Glutamatergic neuron (in vitro differentiated cells): Measurements from ENCODE around the gene KIRREL3. TPM values are rescaled to one million over a fixed set of nuclear protein-coding genes. Genes with fewer than 3 reads are reported as not detected.

Experiments
- DNase-seq: peaks from one replicate; pipeline ENCODE4 v3.0.0; 2022
- H3K27ac Mint-ChIP-seq: one replicate; pipeline ENCODE4 v1.8.0; 2020; ENCODE audit warnings: mild to moderate bottlenecking, mixed read lengths, inconsistent platforms; ENCODE audit not compliant: unreplicated experiment
- H3K27me3 Mint-ChIP-seq: one replicate; pipeline ENCODE4 v1.8.0; 2020; ENCODE audit warnings: mild to moderate bottlenecking, moderate library complexity, mixed read lengths, inconsistent platforms; ENCODE audit not compliant: unreplicated experiment
- H3K36me3 Mint-ChIP-seq: one replicate; pipeline ENCODE4 v1.8.0; 2020; ENCODE audit warnings: mild to moderate bottlenecking, mixed read lengths, inconsistent platforms; ENCODE audit not compliant: unreplicated experiment
- H3K4me1 Mint-ChIP-seq: one replicate; pipeline ENCODE4 v1.8.0; 2020; ENCODE audit warnings: mild to moderate bottlenecking, low read depth, mixed read lengths, inconsistent platforms; ENCODE audit not compliant: unreplicated experiment
- H3K4me3 Mint-ChIP-seq: one replicate; pipeline ENCODE4 v1.8.0; 2020; ENCODE audit warnings: mild to moderate bottlenecking, mixed read lengths, inconsistent platforms; ENCODE audit not compliant: unreplicated experiment
- H3K9me3 Mint-ChIP-seq: one replicate; pipeline ENCODE4 v1.8.0; 2020; ENCODE audit warnings: mild to moderate bottlenecking, moderate library complexity, mixed read lengths, inconsistent platforms; ENCODE audit not compliant: unreplicated experiment
- CTCF ChIP-seq: fragments of 200-600 bp; sonication (generic); IDR thresholded peaks from one replicate; pipeline ENCODE4 v1.5.0; 2021; ENCODE audit not compliant: partially characterized antibody, unreplicated experiment
- total RNA-seq: library from RNA; stranded (reverse); fragmentation: NEBNext Ultra II Directional; extraction: Animal tissue kit (Norgen Biotek cat#: 25700); gene quantifications from one replicate; pipeline ENCODE4 v1.2.1, GENCODE V29; 2021; ENCODE audit not compliant: unreplicated experiment

Gene KIRREL3
- total RNA-seq, 1 donor from 2014 or later: 25.3 TPM

GRCh38 chr11:126591966-126592489, 408.5 kb downstream of the KIRREL3 start:
- peaks cover 10% of the 10 kb centered on the region for H3K4me1 Mint-ChIP-seq
- H3K4me3 Mint-ChIP-seq: no peak overlapping the region
- H3K36me3 Mint-ChIP-seq: no peaks in the 10 kb centered on the region
- H3K9me3 Mint-ChIP-seq: peaks cover 7% of the 10 kb centered on the region
- DNase-seq: no peak
- no peak overlapping the region for H3K27ac Mint-ChIP-seq
- peaks cover 9% of the 10 kb centered on the region for H3K27me3 Mint-ChIP-seq
- TF ChIP-seq CTCF: no peak

GRCh38 chr11:126589492-126589803, 411.1 kb downstream of the KIRREL3 start:
- no peak for DNase-seq
- no peak for TF ChIP-seq CTCF
- Mint-ChIP-seq H3K27me3 (peaks cover 8% of the 10 kb centered on the region), H3K9me3 (peaks cover 5% of the 10 kb centered on the region), H3K4me3 (no peak overlapping the region), H3K4me1 (peaks cover 11% of the 10 kb centered on the region), H3K36me3 (no peaks in the 10 kb centered on the region), H3K27ac (no peak overlapping the region)

GRCh38 chr11:126588630-126589491, 411.7 kb downstream of the KIRREL3 start:
- no peaks in the 10 kb centered on the region for H3K36me3 Mint-ChIP-seq
- peaks cover 5% of the 10 kb centered on the region for H3K9me3 Mint-ChIP-seq
- no peak overlapping the region for H3K27ac Mint-ChIP-seq

GRCh38 chr11:126587541-126587940, 413.0 kb downstream of the KIRREL3 start:
- H3K36me3 Mint-ChIP-seq: no peaks in the 10 kb centered on the region
- peaks cover 19% of the 10 kb centered on the region for H3K4me1 Mint-ChIP-seq
- no peak for DNase-seq
- no peak overlapping the region for H3K4me3 Mint-ChIP-seq
- peaks cover 10% of the 10 kb centered on the region for H3K27me3 Mint-ChIP-seq
- peaks cover 5% of the 10 kb centered on the region for H3K9me3 Mint-ChIP-seq
- H3K27ac Mint-ChIP-seq: no peak overlapping the region
- TF ChIP-seq CTCF: no peak

More at GRCh38 chr11:126588630-126589491, 411.7 kb downstream of the KIRREL3 start:
- peaks cover 6% of the 10 kb centered on the region for H3K27me3 Mint-ChIP-seq
- H3K4me3 Mint-ChIP-seq: no peak overlapping the region
- no peak for TF ChIP-seq CTCF
- no peak for DNase-seq
- H3K4me1 Mint-ChIP-seq: peaks cover 14% of the 10 kb centered on the region
